GM12891 (cell line): Measurements from ENCODE around the gene MINK1.

ENCODE experiments used
- POLR2A ChIP-seq: IDR thresholded peaks from 2 replicates; pipeline ENCODE4 v1.6.1; 2011; ENCODE audit warnings: low read depth, low read length, control low read depth
- POLR2AphosphoS5 ChIP-seq: IDR thresholded peaks from 2 replicates; pipeline ENCODE4 v1.6.1; 2011; ENCODE audit warnings: low read depth, low read length, control low read depth
- SPI1 ChIP-seq: IDR thresholded peaks from 2 replicates; pipeline ENCODE4 v1.6.1; 2011; ENCODE audit warnings: low read depth, low read length, control low read depth
- TAF1 ChIP-seq: IDR thresholded peaks from 2 replicates; pipeline ENCODE4 v1.6.1; 2011; ENCODE audit warnings: low read depth, low read length, control low read depth

DNA sequence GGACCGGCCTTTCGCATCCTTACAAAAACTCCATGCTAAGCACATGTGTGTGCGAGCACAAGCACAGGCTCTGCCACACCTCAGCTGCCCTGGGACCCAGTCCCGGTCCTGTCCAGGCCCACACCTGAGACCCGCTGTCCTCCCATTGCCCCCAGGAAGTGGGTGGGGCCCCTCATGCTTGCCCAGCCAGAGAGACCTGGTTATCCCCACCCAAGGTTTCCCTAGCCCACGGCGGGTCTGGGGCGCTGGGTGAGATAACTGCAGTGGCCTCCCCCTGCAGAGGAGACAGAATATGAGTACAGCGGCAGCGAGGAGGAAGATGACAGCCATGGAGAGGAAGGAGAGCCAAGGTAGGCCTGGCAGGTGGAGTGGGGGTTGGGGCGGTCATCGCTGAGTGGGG lies 53.7 kb downstream of the MINK1 start:
- TF ChIP-seq POLR2A (no peak), SPI1 (no peak), POLR2AphosphoS5 (no peak), TAF1 (no peak)
